Calu3 (cell line): ENCODE measurements around the gene PLK3. TPM values are rescaled to one million over a fixed set of nuclear protein-coding genes. Genes with fewer than 3 reads are reported as not detected.
A peak's percentile ranks its signal among the peaks of the same experiment; 100 is the strongest.

Experiments
- BruUV-seq: library from RNA; stranded (reverse); fragments of 400-500 nt; replicated peaks from 2 replicates; lab custom pipeline; 2021; lab: Mats Ljungman, UMichigan
- CTCF ChIA-PET: fragments of 300-600 bp; sonication (Branson Sonifier 250); formaldehyde crosslinking; loops from one replicate; lab custom pipeline; 2022; ENCODE audit warnings: antibody characterized with exemption; lab: Charles Lee
- DNase-seq: peaks from one replicate; pipeline ENCODE4 v3.0.0; 2022
- H3K27ac Mint-ChIP-seq: one replicate; pipeline ENCODE4 v1.8.0; 2022; ENCODE audit warnings: mixed read lengths; ENCODE audit not compliant: unreplicated experiment
- H3K27me3 Mint-ChIP-seq: one replicate; pipeline ENCODE4 v1.8.0; 2022; ENCODE audit warnings: mixed read lengths; ENCODE audit not compliant: unreplicated experiment
- H3K36me3 Mint-ChIP-seq: one replicate; pipeline ENCODE4 v1.8.0; 2022; ENCODE audit warnings: mild to moderate bottlenecking, moderate library complexity, mixed read lengths; ENCODE audit not compliant: insufficient read depth, unreplicated experiment
- H3K4me1 Mint-ChIP-seq: one replicate; pipeline ENCODE4 v1.8.0; 2022; ENCODE audit warnings: mild to moderate bottlenecking, low read depth, mixed read lengths; ENCODE audit not compliant: unreplicated experiment
- H3K4me3 Mint-ChIP-seq: one replicate; pipeline ENCODE4 v1.8.0; 2022; ENCODE audit warnings: mild to moderate bottlenecking, low read depth, moderate library complexity, mixed read lengths; ENCODE audit not compliant: unreplicated experiment
- H3K9me3 Mint-ChIP-seq: one replicate; pipeline ENCODE4 v1.8.0; 2022; ENCODE audit warnings: low read depth, mixed read lengths; ENCODE audit not compliant: unreplicated experiment
- CTCF ChIP-seq: fragments of 200-600 bp; IDR thresholded peaks from one replicate; pipeline ENCODE4 v1.8.0; 2022; ENCODE audit warnings: antibody characterized with exemption; ENCODE audit not compliant: unreplicated experiment
- intact Hi-C: fragments of 100-400 bp; cut with micrococcal nuclease; formaldehyde crosslinking; loops from one replicate; pipeline ENCODE4 v1.10.0; 2022; ENCODE audit not compliant: unreplicated experiment
- total RNA-seq: library from RNA; stranded (reverse); gene quantifications from 2 replicates; pipeline ENCODE4 v1.2.3, GENCODE V29; 2022

Gene PLK3
- total RNA-seq, 1 experiment from 2014 or later = 15.6 TPM

GRCh38 chr1:44848456-44849181 lies 48.4 kb downstream of the PLK3 start:
- CTCF ChIA-PET = interaction anchor here (0.6 to 0.8 kb wide), 4 partner anchors 20 to 455 kb away, joined by 3 to 7 read pairs (median 4); partner anchors contain the start of gene BTBD19
- intact Hi-C loops = no loop called here

GRCh38 chr1:44849575-44850132 lies 49.5 kb downstream of the PLK3 start:
- TF ChIP-seq CTCF = no peak
- Mint-ChIP-seq H3K27me3 (no peaks in the 10 kb centered on the region), H3K27ac (no peak overlapping the region), H3K4me3 (no peak overlapping the region), H3K36me3 (peaks cover 5% of the 10 kb centered on the region), H3K4me1 (peaks cover 17% of the 10 kb centered on the region), H3K9me3 (no peaks in the 10 kb centered on the region)
- intact Hi-C loops = no loop called here
- CTCF ChIA-PET = no interaction called here
- DNase-seq = no peak
- no TSS peak for BruUV-seq

More at GRCh38 chr1:44848456-44849181, 48.4 kb downstream of the PLK3 start:
- no TSS peak for BruUV-seq
- Mint-ChIP-seq H3K4me3 (no peak overlapping the region), H3K27me3 (no peaks in the 10 kb centered on the region), H3K9me3 (no peaks in the 10 kb centered on the region), H3K36me3 (no peaks in the 10 kb centered on the region), H3K27ac (no peak overlapping the region), H3K4me1 (peaks cover 17% of the 10 kb centered on the region)
- DNase-seq = peak; percentile 49
- TF ChIP-seq CTCF = no peak

GRCh38 chr1:44851308-44851707 lies 51.1 kb downstream of the PLK3 start:
- Mint-ChIP-seq H3K4me3 (no peak overlapping the region), H3K27me3 (no peaks in the 10 kb centered on the region), H3K4me1 (peaks cover 17% of the 10 kb centered on the region), H3K9me3 (no peaks in the 10 kb centered on the region), H3K36me3 (peaks cover 5% of the 10 kb centered on the region), H3K27ac (no peak overlapping the region)
- CTCF ChIA-PET = no interaction called here
- BruUV-seq = no TSS peak
- DNase-seq = no peak
- intact Hi-C loops = no loop called here
- TF ChIP-seq CTCF = no peak

DNA sequence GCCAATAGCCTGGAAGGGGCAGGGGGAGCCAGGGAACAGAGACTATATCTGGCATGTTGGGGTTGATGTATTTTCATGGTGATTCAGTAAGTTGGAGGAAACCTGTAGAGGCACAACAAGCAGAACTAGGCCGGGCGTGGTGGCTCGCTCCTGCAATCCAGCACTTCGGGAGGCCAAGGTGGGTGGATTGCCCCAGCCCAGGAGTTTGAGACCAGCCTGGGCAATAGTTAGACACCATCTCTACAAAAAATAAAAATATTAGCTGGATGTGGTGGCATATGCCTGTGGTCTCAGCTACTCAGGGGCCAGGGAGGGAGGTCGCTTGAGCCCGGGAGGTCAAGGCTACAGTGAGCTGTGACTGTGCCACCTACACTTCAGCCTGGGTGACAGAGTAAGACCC lies 53.0 kb downstream of the PLK3 start:
- CTCF ChIA-PET = interaction anchor here (0.7 kb wide), 1 partner anchor 50 kb away, joined by 3 read pairs; no protein-coding TSS in a partner anchor
- intact Hi-C loops = no loop called here
- no peak for DNase-seq
- Mint-ChIP-seq H3K27ac (no peak overlapping the region), H3K4me3 (no peak overlapping the region), H3K36me3 (peaks cover 5% of the 10 kb centered on the region), H3K27me3 (no peaks in the 10 kb centered on the region), H3K4me1 (peaks cover 17% of the 10 kb centered on the region), H3K9me3 (no peaks in the 10 kb centered on the region)
- BruUV-seq = no TSS peak
- TF ChIP-seq CTCF = no peak
